Measurements from ENCODE around the gene TYK2.
"Not testable (repeated sequence)": the region's sequence is repeated elsewhere in the genome, so short reads cannot be mapped to it uniquely, and the experiment has no call there.

The TYK2 gene

GRCh38 chr19:10408511-10409283, 28.3 kb upstream of the TYK2 start:
- DNase-seq (ENCODE audit: low read depth in 2 of 2): no peak

GRCh38 chr19:10407096-10407495, 26.7 kb upstream of the TYK2 start:
- no peak for DNase-seq (ENCODE audit: low read depth in 2 of 2)

GRCh38 chr19:10406191-10406590, 25.8 kb upstream of the TYK2 start:
- DNase-seq (ENCODE audit: low read depth in 2 of 2): no peak

GRCh38 chr19:10404888-10405820, 24.8 kb upstream of the TYK2 start:
- no peak for DNase-seq (ENCODE audit: low read depth in 2 of 2)

- peak; percentile 98 to 99 for DNase-seq (ENCODE audit: low read depth in 2 of 2)
These were observed 23.0 kb upstream of the TYK2 start, which contains the start of gene CDC37 for GRCh38 chr19:10403137-10404021. CDC37 (minus strand) TSS chr19:10403542; CDS start chr19:10403479, 63 bp downstream.

GRCh38 chr19:10402441-10403038, 22.2 kb upstream of the TYK2 start:
- no peak for DNase-seq (ENCODE audit: low read depth in 2 of 2)

- DNase-seq (ENCODE audit: low read depth in 2 of 2): no peak
These were observed 19.5 kb upstream of the TYK2 start for GRCh38 chr19:10399878-10400277.

- not testable (repeated sequence) for DNase-seq (ENCODE audit: low read depth in 2 of 2)
These were observed 19.0 kb upstream of the TYK2 start for GRCh38 chr19:10399340-10399739.

- no peak for DNase-seq (ENCODE audit: low read depth in 2 of 2)
These were observed 18.4 kb upstream of the TYK2 start for GRCh38 chr19:10398819-10399218.

GRCh38 chr19:10395917-10396316, 15.5 kb upstream of the TYK2 start:
- no peak for DNase-seq (ENCODE audit: low read depth in 2 of 2)

- no peak for DNase-seq (ENCODE audit: low read depth in 2 of 2)
These were observed 15.1 kb upstream of the TYK2 start for GRCh38 chr19:10395436-10395835.

GRCh38 chr19:10395003-10395402, 14.6 kb upstream of the TYK2 start:
- no peak for DNase-seq (ENCODE audit: low read depth in 2 of 2)

GRCh38 chr19:10393137-10393536, 12.8 kb upstream of the TYK2 start:
- DNase-seq (ENCODE audit: low read depth in 2 of 2): no peak

- DNase-seq (ENCODE audit: low read depth in 2 of 2): no peak
These were observed 11.7 kb upstream of the TYK2 start for GRCh38 chr19:10392120-10392519.

- peak in 1 of 2 donors; percentile 45 for DNase-seq (ENCODE audit: low read depth in 2 of 2)
These were observed 10.4 kb upstream of the TYK2 start for GRCh38 chr19:10390652-10391286.

GRCh38 chr19:10389863-10390262, 9.5 kb upstream of the TYK2 start:
- no peak for DNase-seq (ENCODE audit: low read depth in 2 of 2)

- DNase-seq (ENCODE audit: low read depth in 2 of 2): peak; percentile 63 to 88
These were observed 8.6 kb upstream of the TYK2 start for GRCh38 chr19:10388957-10389356.

GRCh38 chr19:10384580-10384979, 4.2 kb upstream of the TYK2 start:
- no peak for DNase-seq (ENCODE audit: low read depth in 2 of 2)

- DNase-seq (ENCODE audit: low read depth in 2 of 2): not testable (repeated sequence)
These were observed 2.8 kb upstream of the TYK2 start for GRCh38 chr19:10383223-10383499.

GRCh38 chr19:10379880-10380312, 476 bp downstream of the TYK2 start:
- no peak for DNase-seq (ENCODE audit: low read depth in 2 of 2)

GRCh38 chr19:10378124-10378523, 2.2 kb downstream of the TYK2 start:
- no peak for DNase-seq (ENCODE audit: low read depth in 2 of 2)
